DMS53 treated with DMSO at 0.1 percent for 48 hours (cell line): ENCODE results near the gene ISY1.
"Not testable (repeated sequence)": the region's sequence is repeated elsewhere in the genome, so short reads cannot be mapped to it uniquely, and the experiment has no call there.

ENCODE experiments used
- DNase-seq: peaks from one replicate; lab custom pipeline; 2025; ENCODE audit not compliant: unreplicated experiment; lab: John Stamatoyannopoulos, UW

The ISY1 gene

DNA sequence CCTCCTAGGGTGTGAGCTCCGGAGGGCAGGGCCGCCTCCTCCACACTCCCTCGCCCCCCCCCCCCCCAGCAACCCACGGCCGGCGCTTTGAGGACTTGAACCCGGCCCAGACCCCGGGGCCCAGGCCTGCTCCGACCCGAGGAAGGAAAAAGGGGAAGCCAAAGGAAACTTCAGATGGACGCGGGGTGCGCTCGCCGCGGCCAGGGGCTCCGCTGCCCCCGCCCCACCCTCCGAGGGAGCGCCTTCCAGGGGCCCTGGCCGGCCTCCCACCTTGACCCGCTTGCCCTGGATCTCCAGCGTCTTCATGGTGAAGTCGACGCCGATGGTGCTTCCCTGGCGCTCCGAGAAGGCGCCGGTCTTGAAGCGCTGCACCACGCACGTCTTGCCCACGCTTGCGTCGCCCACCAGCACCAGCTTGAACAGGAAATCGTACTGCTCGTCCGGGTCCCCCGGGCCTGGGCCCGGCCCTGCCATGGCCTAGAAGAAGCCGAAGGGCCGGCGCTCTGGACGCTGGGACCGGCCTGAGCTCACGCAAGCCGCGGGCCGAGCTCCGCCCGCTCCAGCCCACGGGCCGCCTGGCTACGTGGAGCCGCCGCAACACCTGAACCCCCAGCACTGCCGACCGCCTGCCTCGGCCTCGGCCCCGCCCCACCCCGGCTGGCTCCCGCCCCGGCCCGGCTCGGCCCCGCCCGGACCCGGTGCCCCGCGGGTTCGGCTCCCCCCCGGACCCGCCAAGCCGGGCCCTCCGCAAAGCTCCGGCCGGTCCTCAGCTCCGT is 39.7 kb downstream of the ISY1 start:
- peak; percentile 23 for DNase-seq

DNA sequence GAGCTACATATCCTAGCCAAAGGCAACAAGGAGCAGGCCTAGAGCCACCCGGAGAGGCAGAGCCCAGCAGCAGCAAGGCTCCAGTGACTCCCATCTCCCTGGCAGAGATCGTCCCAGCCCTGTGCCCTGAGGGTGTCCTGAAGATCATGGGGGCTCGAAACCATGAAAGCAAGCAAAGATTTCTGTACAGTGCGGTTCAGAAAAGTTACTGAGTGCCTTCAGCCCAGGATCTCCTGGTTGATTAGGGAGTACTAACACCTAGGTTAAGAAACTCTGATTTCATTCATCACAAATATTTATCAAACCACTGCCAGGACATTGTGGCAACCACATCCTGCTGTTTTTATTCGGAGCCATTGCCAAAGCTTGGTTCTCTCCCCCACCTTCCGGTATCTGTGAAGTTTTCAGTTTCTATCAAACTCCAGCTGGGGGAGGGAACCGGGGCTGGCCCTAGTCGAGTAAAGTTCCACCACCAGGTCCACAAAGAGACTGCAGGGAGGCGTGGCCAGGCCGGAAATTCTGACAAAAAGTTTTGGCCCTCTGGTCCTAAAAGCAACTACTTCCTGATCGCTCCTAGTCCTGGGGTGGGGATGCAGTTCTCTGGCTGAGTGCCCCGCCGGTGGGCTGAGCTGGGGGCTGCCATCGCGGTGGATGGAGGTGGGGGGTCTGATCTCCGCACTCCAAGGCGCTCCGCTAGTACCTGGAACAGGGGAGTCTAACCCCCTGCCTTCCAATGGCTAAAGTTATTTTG is 40.4 kb downstream of the ISY1 start:
- no peak for DNase-seq

DNA sequence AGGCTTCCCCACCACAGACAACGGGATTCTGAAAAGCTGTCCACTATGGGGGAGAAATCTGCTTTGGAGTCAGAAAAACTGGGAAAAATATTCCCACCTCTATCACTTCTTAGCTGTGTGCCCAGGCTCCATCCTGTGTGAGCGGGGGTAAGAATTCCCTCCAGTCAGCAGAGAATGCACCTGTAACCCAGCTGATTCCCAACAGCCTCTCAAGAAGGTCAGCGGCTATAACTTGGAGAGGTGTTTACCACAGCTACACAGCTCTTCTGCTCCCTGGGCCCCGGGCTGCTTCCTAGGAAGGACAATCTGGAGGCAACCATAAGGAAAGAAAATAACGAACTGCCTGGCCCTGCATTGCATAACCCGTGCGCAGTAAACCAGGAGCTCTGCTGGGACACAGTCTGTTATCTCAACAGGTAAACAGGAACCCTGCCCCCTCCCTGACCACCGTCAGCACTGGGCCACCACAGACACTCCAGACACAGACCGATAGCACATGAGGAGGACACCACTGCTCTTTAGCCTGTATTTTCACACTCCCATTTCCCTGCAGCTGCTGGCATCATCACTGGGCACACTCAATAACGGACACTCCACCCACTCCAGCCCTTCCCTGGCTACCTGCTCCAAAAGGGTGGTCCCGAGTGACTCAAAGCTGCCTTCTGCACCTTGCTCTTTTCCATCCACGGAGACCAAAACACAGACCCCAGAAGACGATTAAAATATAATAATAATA is 41.3 kb downstream of the ISY1 start:
- DNase-seq, result no peak

DNA sequence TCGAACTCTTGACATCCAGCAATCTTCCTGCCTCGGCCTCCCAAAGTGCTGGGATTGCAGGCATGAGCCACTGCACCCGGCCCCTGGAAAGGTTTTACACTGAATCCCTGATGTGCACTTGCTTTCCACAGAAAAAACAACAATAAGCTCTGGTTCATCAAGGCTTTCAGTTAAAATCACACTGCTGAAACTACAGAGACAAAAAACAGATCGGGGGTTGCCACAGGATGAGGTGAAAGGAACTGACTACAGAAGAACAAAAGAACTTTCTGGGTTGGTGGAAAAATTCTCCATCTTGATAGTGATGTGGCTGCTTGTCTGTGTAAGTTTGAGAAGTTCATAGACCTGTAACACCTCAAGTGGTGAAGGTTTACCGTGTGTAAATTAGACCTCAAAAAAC is 42.1 kb downstream of the ISY1 start:
- no peak for DNase-seq

DNA sequence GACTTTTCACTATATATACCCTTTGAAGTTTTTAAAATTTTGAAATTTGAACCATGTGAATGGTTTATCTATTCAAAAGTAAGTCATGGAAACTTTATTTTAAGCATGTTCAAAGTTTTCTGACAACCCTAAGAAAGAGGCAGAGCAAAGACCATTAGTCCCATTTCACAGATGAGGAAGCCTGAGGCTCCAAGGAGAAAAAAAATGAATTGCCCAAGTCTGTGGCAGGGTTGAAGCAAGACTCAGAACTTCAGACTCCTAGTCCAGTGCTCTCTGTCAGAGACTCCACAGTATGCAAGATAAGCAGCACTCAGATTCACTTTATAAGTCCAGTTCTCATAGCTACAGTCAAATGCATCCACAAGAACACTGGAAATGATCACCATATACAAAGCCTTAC is 43.7 kb downstream of the ISY1 start:
- no peak for DNase-seq

DNA sequence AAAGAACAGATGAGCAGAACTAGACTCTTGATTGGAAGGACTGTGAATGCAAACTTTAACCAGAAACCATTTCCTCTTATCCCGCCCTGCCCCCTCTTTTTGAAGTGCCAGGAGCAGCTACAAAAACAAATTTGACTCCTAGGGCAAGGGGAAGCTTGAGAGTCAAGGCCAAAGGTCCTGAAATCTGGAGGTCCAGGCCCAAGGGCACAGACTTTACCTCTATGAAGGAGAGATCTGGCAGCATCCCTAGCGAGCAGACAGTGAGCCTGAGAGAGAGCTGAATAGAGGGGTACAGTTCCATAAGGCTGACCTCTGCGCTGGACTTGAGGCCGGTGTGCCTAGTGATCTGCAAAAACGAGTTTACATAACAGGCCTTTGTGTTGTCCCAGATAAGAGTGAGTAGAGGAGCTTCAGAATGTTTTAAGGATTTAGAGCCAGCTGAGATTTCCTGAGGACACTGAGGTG is 44.3 kb downstream of the ISY1 start:
- no peak for DNase-seq

DNA sequence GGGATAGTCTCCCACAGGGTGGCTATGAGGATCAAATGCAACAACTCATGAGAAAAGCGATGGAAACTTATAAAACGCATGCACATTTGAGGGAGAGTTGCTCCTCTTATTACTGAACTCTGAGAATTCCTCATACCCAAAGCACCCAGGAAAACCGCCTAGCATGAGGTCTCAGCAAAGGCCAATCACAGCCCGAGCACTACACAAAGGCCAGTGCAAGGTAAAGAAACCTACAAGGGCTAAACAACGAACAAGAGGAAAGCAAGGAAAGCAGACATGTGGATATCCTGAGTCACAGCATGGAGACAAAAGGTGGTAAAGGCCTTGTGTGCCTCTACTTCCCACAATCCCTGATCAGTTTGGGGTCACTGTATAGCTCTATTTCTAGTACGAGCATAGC is 46.4 kb downstream of the ISY1 start:
- no peak for DNase-seq

DNA sequence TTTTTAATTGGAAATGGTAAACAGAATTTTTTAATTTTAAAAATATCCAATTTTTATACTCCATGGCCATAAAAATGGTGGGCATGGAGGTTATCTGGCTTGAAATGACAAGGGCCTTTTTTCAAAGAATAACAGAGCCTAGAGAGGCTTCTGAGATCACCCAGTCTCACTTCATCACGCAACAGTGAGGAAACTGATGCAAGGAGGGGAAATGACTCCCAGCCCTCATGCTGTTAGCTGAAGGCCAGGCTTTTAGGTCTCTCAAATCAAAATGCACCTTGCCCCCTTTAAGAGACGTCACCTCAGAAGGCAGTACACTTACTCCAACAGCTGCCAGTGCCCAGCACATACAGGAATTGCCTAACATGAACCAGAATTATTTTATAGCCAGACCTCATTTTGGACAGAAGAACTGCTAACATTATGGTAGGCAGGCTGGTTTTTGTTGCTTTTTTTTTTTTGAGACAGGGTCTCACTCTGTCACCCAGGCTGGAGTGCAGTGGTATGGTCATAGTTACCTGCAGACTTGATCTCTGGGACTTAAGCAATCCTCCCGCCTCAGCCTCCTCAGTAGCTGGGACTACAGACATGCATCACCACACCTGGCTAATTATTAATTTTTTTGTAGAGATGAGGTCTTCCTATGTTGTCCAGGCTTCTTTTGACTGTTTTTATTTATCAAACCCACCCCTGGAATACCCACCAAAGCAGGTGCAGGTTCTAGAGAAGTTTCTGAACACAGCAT is 48.4 kb downstream of the ISY1 start:
- no peak for DNase-seq

DNA sequence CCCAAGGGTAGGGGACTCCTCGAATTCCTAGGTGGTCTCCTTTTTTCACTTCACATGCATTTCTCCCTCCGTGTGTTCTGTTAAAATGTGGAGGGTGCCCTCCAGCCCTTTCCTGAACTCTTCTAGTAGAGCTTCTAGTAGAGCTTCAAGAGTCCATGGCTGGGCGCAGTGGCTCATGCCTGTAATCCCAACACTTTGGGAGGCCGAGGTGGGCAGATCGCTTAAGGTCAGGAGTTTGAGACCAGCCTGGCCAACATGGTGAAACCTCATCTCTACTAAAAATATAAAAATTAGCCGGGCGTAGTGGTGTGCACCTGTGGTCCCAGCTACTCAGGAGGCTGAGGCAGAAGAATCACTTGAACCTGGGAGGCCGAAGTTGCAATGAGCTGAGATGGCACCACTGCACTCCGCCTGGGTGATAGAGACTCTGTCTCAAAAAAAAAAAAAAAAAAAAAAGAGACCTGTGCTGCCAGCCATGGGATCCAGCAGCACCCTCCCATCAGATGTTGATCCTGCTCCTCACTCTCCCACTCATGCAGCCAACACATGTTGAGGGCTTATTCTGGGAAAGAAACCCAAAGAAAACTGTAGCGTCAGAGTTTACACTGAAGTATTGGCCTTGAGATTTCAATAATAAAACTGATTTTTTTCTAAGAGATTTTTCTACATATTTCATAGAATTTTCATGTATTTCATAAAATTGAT is 49.6 kb downstream of the ISY1 start:
- DNase-seq, result not testable (repeated sequence)

DNA sequence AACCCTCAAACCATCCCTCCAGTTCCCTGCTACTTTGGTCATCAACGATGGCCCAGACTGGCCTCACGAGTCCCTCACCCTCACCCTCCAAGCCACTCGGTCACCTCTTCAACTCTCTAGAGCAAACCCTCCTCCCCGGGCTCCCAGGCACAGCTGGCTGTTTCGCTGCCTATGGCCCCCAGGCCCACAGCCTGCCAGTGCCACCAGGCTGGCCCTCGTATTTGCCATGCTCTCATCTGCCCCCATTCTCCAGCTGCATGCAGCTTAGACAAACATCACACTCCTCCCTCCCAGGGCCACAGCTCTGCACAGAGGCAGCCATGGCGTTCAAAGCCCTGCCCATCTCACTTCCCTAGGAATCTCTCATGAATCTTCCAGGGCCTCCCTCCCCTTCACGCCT is 53.1 kb downstream of the ISY1 start:
- no peak for DNase-seq

DNA sequence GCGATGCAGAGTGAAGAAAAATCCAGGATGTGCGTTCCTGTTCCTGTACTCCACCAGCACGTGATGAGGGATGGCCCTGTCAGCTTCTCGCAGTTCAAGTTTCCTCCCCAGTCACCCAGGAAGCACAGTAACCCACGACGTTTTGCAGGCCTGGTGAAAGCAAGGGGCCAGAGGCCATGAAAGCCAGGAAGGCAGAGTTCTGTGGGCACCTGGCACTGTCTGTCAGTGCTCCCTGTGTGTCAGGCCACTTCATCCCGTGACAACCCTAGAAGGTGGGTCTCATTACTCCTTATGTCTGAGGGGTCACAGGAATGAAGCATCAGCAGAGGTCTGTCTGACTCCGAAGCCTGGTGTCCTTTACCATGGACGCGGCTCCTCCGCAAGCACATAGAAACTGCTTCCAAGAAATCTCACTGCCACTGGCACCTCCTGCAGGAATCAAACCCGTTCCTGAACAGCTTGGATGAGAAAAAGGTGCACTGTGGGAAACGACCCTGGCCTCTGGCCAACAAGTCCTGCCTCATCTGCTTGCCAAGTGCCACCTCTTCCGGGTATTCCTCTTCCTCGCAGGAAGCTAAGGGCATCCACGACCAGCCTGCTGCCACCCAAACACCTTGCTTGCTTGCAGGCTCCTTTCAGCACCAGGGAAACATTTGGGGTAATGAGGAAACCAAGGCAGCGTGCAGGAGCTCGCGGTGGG is 53.8 kb downstream of the ISY1 start:
- no peak for DNase-seq

DNA sequence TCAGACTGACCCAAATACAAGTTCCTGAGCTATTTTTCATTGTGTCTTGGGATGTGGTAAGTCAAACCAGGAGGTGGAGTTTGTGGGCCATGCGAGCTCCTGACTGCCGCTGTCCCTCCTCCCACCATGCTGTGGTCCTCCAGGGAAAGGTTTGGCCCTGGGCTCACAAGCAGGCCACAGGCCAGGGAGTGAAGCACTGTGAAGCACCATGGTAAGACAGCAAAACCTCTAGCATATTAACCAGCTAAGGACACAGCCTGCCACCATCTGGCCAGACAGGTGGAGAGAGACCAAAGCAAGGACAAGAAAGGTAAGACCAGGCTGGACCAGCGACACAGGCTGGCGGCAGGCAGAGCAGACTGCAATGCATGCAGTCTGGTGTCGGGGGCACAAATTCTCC is 54.5 kb downstream of the ISY1 start:
- no peak for DNase-seq

DNA sequence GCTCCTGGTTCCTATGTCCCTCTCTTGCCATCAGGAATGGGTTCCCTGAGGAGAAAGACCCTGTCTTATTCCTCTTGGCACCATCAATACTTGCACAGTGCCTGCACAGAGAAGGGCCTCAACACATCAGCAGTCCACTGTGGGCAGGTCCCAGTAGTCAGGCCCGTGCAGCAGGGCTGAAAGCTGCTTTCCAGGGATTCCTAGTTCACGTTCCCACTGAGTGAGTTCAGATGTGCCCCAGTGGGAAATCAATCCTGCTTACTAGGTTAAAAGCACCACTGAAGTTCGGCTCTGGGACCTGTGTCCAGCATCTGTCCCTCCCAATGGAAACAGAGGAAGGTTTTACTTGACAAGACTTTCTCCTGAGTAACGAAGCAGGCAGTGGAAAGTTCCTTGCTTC is 55.0 kb downstream of the ISY1 start:
- no peak for DNase-seq

DNA sequence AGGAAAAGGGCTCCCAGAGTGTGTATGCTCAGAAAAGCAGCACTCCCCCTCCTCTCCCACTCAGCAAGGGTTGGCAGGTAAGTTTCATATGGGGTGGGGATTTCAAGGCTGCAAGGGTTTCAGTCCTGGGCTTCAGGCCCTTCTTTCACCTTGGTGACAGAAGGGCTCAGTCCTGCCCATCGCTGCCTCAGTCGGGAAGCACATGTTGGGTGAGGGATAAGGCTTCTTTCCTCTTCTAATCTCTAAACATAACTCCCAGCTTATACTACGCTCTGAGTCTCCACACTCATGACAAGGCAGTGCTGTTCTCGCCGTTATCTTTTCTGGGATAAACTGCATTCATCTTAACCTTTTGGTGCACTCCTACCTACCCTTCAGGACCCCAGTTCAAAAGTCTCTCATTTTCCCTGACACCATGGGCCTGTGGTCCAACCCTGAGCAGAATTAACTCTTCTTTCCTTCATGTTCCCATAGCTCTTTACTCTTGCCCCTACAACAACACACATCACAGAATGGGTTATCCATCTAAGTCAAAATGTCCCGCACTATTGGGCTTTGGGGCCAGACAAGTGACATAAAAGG is 56.3 kb downstream of the ISY1 start:
- DNase-seq, result no peak

DNA sequence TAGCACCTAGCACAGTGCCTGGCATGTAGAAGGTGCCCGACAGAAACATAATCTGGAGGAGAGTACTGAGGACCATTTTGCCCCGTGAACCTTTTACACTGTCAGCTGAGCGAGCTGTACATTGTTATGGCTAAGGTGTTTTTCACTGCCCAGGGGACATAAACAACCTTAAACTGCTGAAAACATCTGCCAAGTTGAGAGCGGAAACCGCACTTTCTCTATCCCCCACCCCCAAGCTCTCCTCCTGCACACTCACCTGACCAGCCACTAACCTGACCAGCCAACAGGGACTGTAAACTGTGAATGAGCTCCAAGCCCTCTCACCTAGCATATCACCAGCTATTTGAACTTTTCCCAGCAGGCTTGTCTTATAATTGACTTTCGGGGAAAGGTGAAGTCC is 56.8 kb downstream of the ISY1 start:
- no peak for DNase-seq

DNA sequence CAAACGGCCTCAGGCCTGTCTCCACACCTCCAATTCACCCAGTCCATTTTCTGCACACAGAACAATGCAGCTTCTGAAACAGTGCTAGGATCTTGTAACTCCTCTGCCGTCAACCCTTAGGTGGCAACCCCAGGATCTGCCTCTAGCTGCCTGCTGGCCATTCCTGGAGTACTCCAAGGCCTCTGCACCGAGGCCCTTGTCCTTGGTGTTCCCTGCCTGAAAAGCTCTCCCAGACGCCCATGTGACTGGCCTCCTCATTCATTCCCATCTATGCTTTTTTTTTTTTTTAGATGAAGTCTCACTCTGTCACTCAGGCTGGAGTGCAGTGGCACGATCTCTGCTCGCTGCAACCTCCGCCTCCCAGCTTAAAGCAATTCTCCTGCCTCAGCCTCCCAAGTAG is 57.6 kb downstream of the ISY1 start:
- DNase-seq, result no peak

DNA sequence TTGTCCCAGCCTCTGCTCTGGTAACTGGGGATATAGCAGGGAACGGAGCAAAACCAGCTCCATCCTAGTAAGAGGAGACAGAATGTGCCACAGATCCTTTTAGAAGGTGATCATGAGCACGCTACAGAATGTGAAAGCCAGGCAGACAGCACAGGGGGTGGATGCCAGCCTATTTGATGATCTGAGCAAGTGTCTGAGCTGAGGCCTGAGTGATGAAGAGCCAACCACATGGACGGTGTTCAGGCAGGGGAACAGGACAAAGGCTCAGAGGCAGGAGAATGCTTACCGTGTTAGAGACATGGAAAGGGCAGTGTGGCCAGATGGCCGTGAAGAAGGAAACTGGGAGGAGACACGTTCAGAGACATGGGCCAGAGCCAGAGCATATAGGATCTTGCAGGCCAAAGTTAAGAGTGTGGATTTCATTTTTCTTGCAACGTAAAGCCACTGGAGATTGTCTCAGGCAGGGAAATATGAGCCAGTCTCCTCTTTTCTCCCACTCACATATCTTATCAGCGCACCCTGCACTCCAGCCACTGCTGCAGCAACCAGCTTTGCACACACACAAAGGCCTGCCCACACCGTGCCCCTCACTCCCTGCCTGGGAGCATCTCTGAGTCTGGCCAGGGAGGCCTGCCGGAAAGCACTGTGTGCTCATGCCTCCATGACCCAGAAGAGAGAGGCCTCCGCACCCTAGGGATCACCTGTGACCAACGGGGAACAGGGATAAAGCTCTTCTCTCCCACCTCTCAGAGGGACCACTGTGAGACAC is 59.3 kb downstream of the ISY1 start:
- DNase-seq, result no peak

DNA sequence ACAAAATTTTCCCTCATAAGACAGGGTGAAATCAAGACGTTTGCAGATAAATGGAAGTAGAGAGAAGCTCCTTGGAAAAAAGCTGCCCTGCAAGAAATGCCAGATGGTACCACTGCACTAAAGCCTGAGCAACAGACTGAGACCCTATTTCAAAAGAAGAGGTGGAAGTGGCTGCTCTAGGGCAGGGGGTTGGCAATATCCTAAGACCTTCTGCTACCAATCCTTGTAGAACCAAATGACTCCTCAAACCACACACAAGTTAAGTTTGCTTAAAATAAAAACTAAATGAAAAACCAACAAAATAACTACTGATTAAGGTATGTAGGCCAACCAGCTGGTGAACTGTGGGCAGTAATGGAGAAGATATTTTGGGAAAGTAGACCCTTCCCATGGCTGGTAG is 60.6 kb downstream of the ISY1 start:
- no peak for DNase-seq

DNA sequence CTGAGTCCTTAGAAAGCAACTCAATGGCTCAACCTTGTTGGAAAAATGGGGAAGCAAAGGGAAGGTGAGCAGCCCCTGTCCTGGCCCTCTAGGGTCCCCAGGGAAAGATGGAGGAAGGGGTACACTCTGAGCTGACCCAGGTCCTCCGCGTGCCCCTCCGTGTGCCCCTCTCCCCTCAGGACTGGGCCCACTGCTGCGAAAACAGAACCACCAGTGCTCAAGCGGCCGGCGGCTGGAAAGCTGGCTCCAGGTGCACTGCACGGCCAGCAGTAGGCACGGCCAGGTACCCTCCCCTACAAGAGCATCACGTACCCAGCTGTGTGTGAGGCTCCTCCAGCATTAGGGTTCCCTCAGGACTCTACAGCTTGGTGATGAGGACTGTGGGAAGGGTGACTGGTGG is 65.6 kb downstream of the ISY1 start:
- no peak for DNase-seq
